DMS153 treated with DMSO at 0.1 percent for 48 hours (cell line): ENCODE measurements around the gene NUDT8.
A peak's percentile ranks its signal among the peaks of the same experiment; 100 is the strongest.
"Not testable (repeated sequence)": the region's sequence is repeated elsewhere in the genome, so short reads cannot be mapped to it uniquely, and the experiment has no call there.

Experiments used
- DNase-seq: peaks from one replicate; lab custom pipeline; 2025; ENCODE audit not compliant: unreplicated experiment; lab: John Stamatoyannopoulos, UW

Gene NUDT8

GRCh38 chr11:67613960-67614715 lies 15.6 kb downstream of the NUDT8 start:
- DNase-seq, result no peak

GRCh38 chr11:67613313-67613959 lies 16.3 kb downstream of the NUDT8 start:
- no peak for DNase-seq

GRCh38 chr11:67612751-67613150 lies 17.0 kb downstream of the NUDT8 start:
- no peak for DNase-seq

- no peak for DNase-seq
These were observed 17.8 kb downstream of the NUDT8 start for GRCh38 chr11:67611704-67612587.

GRCh38 chr11:67611165-67611564 lies 18.6 kb downstream of the NUDT8 start:
- DNase-seq, result no peak

GRCh38 chr11:67610302-67610868 lies 19.4 kb downstream of the NUDT8 start:
- DNase-seq, result no peak

- no peak for DNase-seq
These were observed 20.4 kb downstream of the NUDT8 start for GRCh38 chr11:67609316-67609715.

GRCh38 chr11:67608486-67608885 lies 21.3 kb downstream of the NUDT8 start:
- no peak for DNase-seq

GRCh38 chr11:67607507-67607906 lies 22.2 kb downstream of the NUDT8 start:
- no peak for DNase-seq

GRCh38 chr11:67606492-67607295 lies 23.0 kb downstream of the NUDT8 start, which contains the start of gene NDUFV1:
TSS of gene NDUFV1 (plus strand) at chr11:67606936. CDS start at chr11:67607005, 69 bp downstream.
- peak; percentile 84 for DNase-seq

- DNase-seq, result no peak
These were observed 23.6 kb downstream of the NUDT8 start for GRCh38 chr11:67606093-67606491.

GRCh38 chr11:67605231-67606011 lies 24.3 kb downstream of the NUDT8 start:
- no peak for DNase-seq

- DNase-seq, result no peak
These were observed 24.9 kb downstream of the NUDT8 start for GRCh38 chr11:67604815-67605214.

- DNase-seq, result not testable (repeated sequence)
These were observed 25.6 kb downstream of the NUDT8 start for GRCh38 chr11:67604119-67604518.

GRCh38 chr11:67601098-67601497 lies 28.6 kb downstream of the NUDT8 start:
- DNase-seq, result no peak

- no peak for DNase-seq
These were observed 29.3 kb downstream of the NUDT8 start for GRCh38 chr11:67600324-67601029.

- no peak for DNase-seq
These were observed 30.6 kb downstream of the NUDT8 start for GRCh38 chr11:67599149-67599548.

GRCh38 chr11:67597963-67598362 lies 31.8 kb downstream of the NUDT8 start:
- not testable (repeated sequence) for DNase-seq

- not testable (repeated sequence) for DNase-seq
These were observed 32.3 kb downstream of the NUDT8 start for GRCh38 chr11:67597458-67597857.
